Fibroblast of skin of back (primary cell): Measurements from ENCODE around the gene STRA6. TPM values are rescaled to one million over a fixed set of nuclear protein-coding genes. Genes with fewer than 3 reads are reported as not detected.

Source experiments
- DNase-seq: peaks from one replicate; pipeline ENCODE4 v3.0.0-alpha.2; 2013
- polyA plus RNA-seq, 2 experiments: library from polyadenylated mRNA; unstranded; fragments of 120-200 nt; gene quantifications; one replicate each; pipeline ENCODE4 v1.2.1, GENCODE V29; 2013; ENCODE audit not compliant: insufficient read length in 2 of 2

The STRA6 gene, protein sequence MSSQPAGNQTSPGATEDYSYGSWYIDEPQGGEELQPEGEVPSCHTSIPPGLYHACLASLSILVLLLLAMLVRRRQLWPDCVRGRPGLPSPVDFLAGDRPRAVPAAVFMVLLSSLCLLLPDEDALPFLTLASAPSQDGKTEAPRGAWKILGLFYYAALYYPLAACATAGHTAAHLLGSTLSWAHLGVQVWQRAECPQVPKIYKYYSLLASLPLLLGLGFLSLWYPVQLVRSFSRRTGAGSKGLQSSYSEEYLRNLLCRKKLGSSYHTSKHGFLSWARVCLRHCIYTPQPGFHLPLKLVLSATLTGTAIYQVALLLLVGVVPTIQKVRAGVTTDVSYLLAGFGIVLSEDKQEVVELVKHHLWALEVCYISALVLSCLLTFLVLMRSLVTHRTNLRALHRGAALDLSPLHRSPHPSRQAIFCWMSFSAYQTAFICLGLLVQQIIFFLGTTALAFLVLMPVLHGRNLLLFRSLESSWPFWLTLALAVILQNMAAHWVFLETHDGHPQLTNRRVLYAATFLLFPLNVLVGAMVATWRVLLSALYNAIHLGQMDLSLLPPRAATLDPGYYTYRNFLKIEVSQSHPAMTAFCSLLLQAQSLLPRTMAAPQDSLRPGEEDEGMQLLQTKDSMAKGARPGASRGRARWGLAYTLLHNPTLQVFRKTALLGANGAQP
- polyA plus RNA-seq (2013, experiment 1 of 2; ENCODE audit: insufficient read length), result 1.4 TPM
- 0.40 TPM for polyA plus RNA-seq (2013, experiment 2 of 2; ENCODE audit: insufficient read length)

DNA sequence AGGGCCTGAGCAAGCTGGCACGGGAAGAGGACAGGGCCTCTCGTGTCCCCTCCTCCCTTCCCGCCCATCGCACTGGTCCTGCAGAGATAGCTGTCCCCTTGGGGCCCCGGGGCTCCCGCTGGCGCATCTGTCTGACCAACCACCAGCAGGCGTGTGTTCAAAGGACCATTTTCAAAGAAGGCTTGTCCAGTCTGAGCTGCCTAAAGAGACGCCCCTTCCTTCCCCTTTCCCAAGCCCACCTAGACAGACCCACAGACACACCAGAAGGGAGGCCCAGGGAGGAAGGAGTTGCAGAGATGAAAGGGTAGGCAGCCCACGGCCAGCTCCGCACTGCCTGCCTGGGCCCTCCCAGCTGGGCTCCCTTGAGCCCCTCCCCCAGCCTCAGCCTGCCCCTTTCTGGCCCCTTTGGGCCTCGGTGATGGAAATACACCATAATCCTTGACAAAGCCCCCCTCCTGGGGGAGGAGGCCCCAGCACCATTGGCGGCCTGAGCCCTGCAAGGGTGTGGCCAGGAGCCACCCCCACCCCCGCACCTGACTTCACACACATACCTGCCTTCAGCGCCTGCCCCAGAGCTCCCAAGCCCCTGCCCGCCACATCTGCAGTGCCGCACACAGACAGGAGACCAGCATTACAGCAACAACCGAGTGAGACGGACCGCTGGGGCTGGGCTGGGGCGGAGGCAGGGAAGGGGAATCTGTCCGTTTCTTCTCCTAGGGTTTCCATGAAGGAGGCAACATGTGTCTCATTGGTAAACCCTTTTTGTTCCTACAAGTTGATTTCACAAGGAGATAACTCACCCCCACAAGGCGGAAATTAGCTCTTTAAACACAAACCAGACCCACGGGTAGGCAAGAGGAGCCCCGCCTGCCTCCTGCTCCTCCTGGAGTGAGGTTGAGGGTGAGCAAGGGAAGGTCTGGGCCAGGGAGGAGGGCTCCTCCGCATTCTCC lies at the start of gene STRA6:
Gene STRA6 (minus strand): TSS at position 336 of the 950 bp plus-strand sequence. CDS start 520 bp downstream, outside the sequence.
- DNase-seq, result no peak

DNA sequence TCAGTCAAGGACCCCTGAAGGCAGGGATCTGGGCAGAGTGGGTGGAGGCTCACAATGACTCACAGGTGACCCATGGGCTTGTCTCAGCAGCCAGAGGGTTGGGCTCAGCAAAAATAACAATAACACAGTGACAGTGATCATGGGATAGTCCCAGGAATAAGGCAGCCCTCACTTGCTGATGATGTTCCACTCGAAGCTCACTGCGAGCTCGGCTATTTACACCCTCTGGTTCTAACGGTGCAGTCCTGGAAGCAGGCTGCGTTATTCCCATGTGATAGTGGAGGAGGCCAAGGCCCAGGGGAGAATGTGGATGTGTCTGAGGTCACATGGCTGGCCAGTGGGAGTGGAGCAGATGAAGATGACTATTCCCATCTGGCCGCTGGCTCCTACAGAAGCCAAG lies 49.7 kb upstream of the STRA6 start:
- DNase-seq, result peak; percentile 66

DNA sequence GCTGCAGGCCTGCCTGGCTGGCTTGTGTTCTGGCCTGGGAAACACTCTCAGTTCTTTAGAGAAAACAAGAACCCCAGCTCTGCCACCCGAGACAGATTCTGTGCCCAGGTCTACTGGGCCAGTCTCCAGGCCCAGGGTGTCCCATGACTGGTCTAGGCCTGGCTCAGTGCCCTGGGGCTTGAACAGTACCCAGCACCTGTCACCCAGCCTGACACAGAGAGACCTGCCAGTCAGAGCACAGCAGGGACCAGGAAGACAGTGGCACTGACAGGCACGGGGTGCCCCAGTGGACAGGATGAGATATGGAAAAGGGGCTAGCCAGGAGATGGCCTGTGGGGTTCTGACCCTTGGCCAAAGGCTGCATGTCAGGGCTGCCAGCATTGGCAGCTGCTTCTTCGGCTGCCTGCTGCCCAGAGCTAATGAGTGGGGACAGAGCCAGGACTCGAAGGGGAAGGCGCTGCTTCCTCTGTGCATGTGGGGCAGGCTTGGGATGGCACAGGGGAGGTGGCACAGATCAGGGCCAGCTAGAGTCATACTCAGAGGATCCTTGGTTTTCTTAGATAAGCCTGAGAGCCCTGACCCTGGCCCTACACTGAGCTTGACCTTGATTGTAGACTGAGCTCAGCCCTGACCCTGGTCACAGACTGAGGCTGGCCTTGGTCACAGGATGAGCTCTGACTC lies 48.7 kb upstream of the STRA6 start:
- DNase-seq, result no peak

DNA sequence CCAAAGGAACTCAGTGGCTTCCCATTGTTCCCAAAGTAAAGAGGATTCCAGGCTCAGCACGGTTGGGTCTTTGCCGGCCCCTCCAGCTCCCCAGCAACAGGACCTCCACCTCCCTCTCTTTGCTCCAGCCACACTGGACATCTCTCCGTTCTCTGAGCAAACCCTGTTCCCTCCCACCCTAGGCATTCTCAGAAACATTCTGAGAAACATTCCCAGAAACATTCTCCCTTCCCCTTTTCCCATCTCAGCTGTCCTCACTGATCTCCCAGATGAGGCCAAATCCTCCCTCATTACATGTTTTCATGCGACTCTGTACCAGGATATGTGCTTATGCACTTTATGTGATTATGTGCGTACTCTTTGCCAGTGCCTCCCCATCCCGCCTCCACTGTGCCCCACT lies 47.7 kb upstream of the STRA6 start:
- DNase-seq, result no peak

DNA sequence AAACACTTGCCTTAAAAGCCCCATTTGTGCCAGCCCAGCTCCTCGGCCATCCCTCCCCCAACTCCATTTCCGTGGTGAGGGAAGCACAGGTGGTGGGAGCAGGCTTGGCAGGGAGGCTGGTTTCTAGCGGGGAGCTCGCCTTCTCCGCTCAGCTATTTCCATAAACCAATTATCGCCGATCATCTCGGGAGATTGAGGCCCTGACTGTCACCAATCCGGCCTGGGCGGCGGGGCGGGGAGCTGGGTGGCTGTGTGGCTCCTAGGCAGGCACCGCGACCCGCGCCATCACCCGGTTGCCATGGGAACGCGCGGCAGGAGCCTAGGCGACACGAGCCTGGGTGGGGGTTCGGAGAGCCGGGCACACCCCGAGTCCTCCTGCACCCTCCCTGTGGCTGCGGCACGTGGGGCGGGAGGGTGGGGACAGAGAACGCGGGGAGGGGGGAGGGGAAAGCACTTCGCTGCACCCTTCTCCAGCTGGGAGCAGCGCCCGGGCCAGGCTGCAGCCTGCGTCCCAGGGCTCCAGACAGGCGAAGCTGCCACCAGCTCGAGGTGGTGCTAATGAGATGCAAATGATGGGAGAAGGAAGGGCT lies 42.9 kb upstream of the STRA6 start:
- no peak for DNase-seq

DNA sequence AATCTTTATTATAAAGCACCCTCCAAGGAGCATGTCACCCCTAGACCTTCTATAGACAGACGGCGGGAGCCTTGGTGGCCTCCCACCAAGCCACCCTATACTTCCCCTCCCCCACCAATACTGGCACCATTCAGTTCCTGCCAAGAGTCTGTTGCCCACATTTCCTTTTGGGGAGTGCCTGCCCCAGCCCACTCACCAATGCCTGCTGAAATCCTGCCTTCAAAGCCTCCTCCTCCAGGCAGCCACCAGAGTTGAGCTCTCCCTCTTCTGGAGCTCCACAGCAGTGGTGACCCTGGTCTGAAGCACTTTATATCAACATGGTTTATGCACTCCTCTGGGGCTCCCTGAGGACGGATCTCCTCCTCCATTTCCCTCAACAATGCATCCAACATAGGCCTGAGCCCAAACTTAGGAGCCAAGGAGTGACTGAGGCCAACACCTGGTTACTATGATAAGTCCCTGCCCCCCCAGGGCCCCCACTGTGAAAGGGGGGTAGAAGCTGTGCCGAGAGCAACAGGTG lies 42.3 kb upstream of the STRA6 start:
- DNase-seq, result no peak

DNA sequence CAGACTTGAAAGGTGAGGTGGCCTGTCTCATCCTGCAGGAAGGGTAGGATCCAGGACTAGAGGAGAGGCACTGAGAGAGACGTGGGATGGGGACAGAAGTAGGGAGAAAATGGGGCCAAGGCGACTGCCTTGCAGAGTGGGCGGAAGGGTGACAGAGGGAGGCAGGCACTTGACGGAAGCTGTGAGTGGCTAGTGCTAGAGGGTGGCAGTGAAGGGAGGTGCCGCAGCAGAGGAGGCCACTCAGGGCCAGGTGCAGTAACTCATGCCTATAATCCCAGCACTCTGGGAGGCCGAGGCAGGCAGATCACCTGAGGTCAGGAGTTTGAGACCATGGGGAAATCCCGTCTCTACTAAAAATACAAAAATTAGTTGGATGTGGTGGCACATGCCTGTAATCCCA lies 40.8 kb upstream of the STRA6 start:
- DNase-seq, result no peak

DNA sequence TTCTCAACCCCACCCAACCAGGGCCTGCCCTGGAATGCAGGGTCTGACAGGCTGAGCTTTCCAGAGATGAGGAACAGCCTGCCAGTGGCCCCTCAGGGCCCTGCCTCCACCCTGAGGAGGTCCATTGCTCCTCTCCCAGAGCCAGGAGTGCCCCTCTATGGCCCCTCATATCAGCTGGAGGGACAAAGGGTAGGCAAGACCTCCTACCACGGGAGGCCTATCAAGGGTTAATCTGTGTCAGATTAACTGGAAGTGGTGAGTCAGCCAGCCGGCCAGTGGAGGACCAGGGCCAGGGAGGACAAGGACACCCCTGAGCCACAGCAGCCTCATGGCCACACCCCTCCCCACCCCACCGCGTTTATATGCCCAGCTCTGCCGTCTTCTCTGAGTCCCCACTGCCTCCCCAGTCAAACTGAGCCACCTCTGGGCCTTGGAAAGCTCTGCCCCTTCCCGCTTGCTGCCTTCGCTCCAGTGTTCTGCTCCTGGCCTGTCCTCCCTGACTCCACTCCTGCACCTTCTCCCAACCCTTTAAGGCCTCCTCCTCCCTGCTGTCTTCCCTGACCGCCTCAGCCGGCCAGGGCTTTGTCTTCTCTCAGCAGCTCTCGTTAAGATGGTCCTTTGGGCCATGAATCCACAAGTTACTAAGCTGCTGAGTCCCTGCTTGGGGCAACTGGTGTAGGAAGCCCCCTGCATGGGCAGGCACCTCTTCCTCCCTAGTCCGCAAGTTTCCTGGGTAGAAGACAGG lies 40.0 kb upstream of the STRA6 start:
- DNase-seq, result peak; percentile 67

DNA sequence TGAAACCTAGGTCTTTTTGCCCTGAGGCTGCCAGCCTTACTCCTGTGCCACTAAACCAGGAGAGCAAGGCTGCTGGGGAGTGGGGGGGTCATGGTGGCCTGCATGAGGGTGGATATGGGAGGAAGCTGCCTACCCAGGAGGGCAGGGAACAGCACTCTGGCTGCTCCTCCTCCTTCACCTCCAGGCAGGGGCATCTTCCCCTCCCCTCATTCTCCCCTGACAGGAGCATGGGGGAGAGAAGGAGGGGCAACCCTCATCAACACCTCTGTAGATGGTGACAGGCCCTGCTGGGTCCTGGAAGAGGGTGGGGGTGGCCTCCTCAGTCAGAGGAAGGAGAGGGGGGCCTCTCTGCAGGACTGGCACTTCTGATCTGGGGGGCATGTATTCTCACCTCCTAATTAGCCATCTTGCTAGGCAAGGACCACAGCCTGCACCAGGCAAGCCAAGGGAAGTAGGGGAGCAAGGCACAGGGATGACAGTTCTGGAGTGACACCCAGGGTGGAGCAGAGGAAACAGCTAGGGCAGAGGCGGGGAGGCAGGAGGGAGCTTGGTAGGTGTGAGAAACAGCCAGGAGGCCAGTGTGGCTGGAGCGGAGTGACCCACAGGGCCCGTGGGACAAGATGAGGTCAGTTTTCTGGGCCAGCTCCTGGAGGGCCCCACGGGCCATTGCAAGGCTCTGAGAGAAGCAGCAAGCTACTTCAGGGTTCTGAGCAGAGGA lies 38.5 kb upstream of the STRA6 start:
- DNase-seq, result no peak

DNA sequence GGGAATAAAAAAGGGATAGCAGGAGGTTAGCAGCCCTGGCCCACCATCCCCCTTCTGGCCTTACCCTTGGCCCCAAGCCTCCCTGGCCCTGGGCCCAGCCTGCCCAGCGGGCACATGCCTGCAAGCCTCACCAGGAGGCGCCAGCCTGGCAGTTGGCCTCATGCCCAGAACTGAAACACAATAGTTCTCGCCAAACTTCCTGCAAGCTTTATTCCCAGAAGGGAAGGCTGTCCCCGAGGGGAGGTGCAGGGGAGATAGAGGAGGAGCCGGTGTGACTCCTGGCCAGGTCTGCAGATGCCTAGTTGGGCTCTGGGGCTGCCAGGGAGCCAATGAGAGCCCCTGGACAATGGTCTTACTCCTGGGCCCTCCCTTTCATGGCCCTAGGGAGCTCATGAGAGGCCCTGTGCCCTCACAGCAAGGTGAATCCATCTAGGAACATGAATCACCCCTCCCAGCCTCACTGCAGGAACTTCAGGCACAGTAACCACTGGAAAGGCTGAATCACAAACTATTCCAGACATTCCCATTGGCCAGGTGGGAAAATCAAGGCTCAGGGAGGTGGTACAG lies 37.5 kb upstream of the STRA6 start:
- peak; percentile 88 for DNase-seq

DNA sequence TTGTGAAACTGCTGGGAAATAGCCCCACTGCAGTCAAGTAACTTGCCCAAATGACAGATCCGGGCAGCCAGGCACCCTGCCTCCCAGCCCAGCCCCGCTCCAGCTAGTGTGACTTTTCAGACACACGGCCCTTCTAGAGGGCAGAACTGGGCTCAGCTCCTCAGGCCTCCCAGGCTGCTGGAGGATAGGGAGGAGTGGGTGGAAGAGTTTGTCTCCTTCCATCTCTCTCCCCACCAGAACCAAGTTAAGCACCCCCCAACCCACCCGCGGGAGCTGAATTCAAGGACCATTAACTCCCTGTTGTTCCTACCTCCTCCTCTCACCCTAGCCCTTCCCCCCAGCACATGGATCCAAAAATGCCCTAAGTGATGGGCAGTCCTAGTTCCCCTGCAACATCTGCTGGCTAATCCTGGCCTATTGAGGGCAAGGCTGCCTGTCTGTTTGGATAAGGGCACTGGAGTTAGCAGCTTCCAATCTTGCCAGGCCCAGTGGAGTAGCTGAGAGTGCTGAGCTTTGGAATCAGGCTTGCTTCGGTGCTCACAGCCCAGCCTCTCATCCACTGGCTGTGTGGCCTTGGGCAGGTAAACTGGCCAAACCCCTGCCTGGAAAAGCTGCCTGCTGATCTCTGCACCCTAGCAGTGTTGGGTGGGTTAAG lies 36.6 kb upstream of the STRA6 start:
- DNase-seq, result no peak

DNA sequence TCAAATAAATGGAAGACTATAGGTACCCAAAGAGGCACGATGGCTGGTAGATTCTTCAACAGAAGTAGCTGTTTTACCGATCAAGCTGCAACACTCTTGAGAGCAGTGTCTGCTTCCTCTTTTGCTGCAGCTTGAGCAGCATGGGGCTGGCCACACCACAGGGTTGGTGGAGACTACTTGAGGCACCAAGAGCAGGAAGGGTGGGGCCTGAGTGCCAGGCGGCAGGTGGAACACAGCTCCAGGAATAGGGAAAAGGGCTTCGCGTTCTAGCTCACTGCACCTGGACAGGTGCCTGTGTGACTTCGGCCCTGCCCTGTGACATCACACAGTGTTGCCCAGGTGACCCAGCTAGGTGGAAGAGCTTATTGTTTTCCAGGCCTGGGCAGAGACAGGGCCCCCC lies 33.4 kb upstream of the STRA6 start, which contains the start of gene CCDC33:
Gene CCDC33 (plus strand): TSS at position 365 of the 400 bp plus-strand sequence. CDS start 394 bp downstream, outside the sequence.
- no peak for DNase-seq

DNA sequence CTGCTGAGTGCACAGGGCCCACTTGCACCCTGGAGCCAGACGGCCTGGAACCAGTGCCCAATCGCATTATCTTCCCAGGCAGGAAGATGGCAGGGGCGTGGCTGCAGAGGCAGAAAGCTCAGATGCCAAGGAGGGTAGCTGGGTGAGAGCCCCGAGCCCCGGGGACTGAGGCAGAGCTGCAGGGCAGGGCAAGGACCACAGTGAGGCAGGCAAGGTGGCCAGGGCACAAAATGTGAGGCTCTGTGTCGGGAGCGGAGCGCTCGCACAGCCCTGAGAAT lies 31.9 kb upstream of the STRA6 start:
- no peak for DNase-seq

DNA sequence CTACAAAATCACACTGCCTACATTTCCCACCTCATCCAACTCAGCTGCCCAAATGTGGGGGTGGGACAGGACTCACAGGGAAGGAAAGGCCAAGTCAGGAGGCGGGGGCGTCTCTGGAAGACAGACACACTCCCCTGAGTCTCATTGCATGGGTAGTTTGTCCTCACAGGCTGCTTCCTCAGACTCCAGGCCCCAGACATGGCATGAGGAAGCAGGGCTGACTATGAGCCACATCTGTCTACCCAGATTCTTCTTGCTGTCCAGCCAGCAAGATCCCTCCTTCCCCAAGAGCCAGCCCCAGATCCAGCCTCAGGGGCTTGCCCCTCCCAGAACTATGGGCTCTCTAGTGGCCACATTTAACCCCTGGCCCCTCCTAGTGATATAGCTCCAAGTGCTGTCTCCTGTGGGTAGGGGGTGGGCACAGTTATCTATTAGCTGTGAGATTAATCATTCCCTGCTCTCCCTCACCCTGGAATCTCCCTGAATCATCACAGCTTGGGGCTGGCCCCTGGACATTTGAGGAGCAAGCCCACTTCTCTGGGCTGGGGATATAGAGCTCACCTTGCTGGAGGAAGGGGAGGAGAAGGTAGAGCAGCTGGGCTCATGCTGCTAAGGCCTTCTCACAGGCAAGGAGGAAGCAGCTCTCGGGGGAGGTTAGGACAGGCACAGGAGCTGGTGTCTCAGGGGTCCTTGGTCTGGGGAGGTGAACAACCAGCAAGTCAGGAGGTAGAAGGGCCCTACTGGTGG lies 31.4 kb upstream of the STRA6 start:
- peak; percentile 18 for DNase-seq

DNA sequence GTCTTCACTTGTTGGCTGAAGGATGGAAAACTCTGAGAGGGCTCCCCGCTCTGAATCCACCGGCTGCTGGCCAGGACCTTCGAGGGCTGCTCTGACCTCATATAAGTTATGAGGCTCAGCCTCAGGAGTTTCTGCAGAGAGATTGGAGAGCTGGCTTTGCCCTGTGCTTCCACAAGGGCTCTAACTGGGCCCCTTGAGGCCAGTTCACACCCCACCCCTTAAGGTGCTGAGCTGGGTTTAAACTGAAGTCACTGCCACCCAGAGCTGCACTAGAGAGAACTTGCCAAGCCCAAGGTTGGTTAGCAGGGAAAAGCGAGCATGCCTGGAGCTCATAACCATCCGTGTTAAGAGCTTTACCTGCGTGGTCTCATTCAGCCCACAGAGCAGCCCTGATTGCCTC lies 30.8 kb upstream of the STRA6 start:
- no peak for DNase-seq

DNA sequence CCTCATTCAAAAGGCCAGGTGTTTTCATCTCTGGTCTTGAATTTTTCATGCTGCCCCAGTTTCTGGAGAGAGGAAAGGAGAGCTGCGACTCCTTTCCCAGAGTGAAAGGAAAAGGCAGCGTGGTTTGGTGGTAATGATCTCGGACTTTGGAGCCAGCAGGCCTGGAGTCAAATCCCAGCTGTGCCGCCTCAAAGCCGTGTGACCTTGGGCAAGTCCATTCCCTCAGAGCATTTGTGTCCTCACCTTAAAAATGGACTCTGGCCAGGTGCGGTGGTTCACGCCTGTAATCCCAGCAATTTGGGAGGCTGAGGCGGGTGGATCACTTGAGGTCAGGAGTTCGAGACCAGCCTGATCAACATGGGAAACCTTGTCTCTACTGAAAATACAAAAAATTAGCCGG lies 28.9 kb upstream of the STRA6 start:
- DNase-seq, result no peak

DNA sequence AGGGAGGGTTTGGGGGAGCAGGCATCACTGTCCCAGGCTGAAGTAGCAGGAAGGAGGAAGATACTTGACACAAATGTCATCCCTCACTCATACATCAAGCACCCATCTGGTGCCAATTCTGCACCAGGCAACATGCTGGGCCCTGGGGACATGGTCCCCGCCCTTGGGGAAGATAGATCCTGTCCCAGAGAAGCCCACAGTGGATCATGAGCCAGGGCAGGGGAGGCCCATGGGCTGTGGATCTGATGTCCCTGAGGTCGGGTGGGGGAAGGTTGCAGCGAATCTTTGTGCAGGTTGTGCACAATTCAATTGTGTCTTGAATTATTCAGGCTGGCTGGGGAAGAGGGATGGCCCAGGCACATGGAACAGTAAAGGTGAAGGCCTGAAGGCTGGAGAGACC lies 27.1 kb upstream of the STRA6 start:
- DNase-seq, result no peak

DNA sequence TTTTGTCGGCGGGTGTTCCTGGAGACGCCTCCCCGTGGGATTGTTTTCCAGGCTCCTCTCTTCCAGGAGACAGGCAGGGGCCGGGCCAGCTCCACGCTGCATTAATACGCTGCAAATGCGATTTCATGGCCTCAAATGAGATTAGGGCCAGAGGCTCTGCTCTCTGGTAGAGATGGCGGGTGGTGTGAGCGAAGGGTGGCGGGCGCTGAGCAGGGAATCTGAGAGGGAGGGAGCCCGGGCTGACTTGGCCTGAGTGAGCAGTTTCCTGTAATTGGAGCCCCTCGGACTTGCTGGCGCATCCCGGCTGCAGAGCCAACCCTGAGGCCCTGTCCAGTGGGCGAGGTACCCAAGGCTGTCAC lies 26.1 kb upstream of the STRA6 start:
- DNase-seq, result no peak
